GM23248 (cell line): ENCODE data around the gene MYO7B.

ENCODE experiments used
- EZH2 ChIP-seq: fragments of 200-600 bp; sonication (generic); IDR thresholded peaks from 2 replicates; pipeline ENCODE4 v1.6.1; 2018; ENCODE audit warnings: antibody characterized with exemption, mild to moderate bottlenecking; ENCODE audit not compliant: insufficient read depth, poor library complexity, severe bottlenecking
- EZH2phosphoT487 ChIP-seq: fragments of 200-600 bp; sonication (generic); IDR thresholded peaks from 2 replicates; pipeline ENCODE4 v1.6.1; 2018; ENCODE audit warnings: antibody characterized with exemption, moderate library complexity, mild to moderate bottlenecking, low read depth; ENCODE audit not compliant: insufficient read depth

- TF ChIP-seq EZH2 (no peak), EZH2phosphoT487 (no peak)
Observed at GRCh38 chr2:127678991-127679390, 143.5 kb downstream of the MYO7B start.
